Breast epithelium (tissue), 3 donors: ENCODE measurements around the gene COL18A1.

Source experiments
- POLR2A ChIP-seq: fragments of 450-650 bp; IDR thresholded peaks from one replicate; pipeline ENCODE4 v1.6.1; 2016; ENCODE audit warnings: antibody characterized with exemption, mild to moderate bottlenecking, moderate library complexity
- TF ChIP-seq, protein P1 (sequence below), 3 donors: fragments of 450-650 bp; IDR thresholded peaks; one replicate each; pipeline ENCODE4 v1.5.1; 2016 to 2017; ENCODE audit warnings: antibody characterized with exemption in 3 of 3, mild to moderate bottlenecking in 3 of 3, moderate library complexity in 3 of 3

DNA sequence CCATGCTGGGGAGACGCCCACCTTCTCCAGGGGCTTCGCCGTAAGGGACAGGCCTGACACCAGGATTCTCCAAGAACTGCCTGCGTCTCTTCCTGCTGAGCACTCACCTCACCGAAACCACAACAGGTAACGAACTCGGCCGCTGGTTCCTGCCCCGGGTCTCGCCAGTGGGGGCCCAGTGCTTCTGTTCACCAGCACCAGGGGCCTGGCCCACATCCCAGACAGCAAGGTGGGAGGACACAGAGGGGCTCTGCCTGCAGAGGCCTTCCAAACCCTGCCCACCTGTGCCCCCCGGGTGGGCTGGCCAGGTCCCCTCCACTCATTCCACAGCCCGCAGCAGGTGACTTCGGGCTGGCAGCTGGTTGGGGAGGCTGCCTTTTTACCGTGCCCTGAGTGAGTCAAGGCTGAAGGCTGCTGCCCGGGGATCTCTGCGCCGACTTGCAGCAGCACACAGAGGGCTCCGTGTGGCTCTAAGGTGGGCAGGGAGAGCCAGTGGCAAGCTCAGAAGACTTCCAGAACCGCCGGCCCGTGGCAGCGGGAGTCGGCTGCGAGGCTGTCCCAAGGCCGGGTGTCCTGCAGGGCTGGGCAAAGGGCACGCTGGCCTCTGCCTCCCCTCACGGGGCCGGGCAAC, 14.7 kb upstream of the COL18A1 start:
- TF ChIP-seq, protein P1, sequence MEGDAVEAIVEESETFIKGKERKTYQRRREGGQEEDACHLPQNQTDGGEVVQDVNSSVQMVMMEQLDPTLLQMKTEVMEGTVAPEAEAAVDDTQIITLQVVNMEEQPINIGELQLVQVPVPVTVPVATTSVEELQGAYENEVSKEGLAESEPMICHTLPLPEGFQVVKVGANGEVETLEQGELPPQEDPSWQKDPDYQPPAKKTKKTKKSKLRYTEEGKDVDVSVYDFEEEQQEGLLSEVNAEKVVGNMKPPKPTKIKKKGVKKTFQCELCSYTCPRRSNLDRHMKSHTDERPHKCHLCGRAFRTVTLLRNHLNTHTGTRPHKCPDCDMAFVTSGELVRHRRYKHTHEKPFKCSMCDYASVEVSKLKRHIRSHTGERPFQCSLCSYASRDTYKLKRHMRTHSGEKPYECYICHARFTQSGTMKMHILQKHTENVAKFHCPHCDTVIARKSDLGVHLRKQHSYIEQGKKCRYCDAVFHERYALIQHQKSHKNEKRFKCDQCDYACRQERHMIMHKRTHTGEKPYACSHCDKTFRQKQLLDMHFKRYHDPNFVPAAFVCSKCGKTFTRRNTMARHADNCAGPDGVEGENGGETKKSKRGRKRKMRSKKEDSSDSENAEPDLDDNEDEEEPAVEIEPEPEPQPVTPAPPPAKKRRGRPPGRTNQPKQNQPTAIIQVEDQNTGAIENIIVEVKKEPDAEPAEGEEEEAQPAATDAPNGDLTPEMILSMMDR (IDR thresholded peaks at IDR 0.05): no peak
- no peak for TF ChIP-seq POLR2A
